ENCODE measurements around the gene SNX32. TPM values are rescaled to one million over a fixed set of nuclear protein-coding genes. Genes with fewer than 3 reads are reported as not detected.

Gene SNX32
- total and polyA plus RNA-seq, 2 of the 13 experiments (the other 11 are each of a cell fraction or from before 2014, with no cell fraction given), result 0.09 to 0.34 TPM

- TF ChIP-seq AKNA (CRISPR knock-in tag; IDR thresholded peaks at IDR 0.05; ENCODE audit: borderline replicate concordance) (no peak), ZNF230 (CRISPR knock-in tag; IDR thresholded peaks at IDR 0.05) (no peak), MLX (CRISPR knock-in tag; IDR thresholded peaks at IDR 0.05) (peak; percentile 74; the same call in 1 of the 2 replicates), KAT7 (CRISPR knock-in tag; IDR thresholded peaks at IDR 0.05; ENCODE audit: borderline replicate concordance) (no peak), MTERF4 (CRISPR knock-in tag; IDR thresholded peaks at IDR 0.05) (peak; percentile 55; the same call in 1 of the 2 replicates), ZNF607 (CRISPR knock-in tag; IDR thresholded peaks at IDR 0.05; ENCODE audit: borderline replicate concordance) (peak; percentile 53; the same call in 1 of the 2 replicates), ZNF563 (CRISPR knock-in tag; IDR thresholded peaks at IDR 0.05) (peak; percentile 43; the same call in 1 of the 2 replicates), ZSCAN9 (CRISPR knock-in tag; IDR thresholded peaks at IDR 0.05; ENCODE audit: borderline replicate concordance) (no peak; the same call in 1 of the 2 replicates), RCOR2 (CRISPR knock-in tag; IDR thresholded peaks at IDR 0.05) (peak; percentile 42; the same call in 1 of the 2 replicates), ZNF567 (CRISPR knock-in tag; IDR thresholded peaks at IDR 0.05; ENCODE audit: borderline replicate concordance) (no peak), ZNF414 (CRISPR knock-in tag; IDR thresholded peaks at IDR 0.05) (peak; percentile 79), XRCC5 (optimal IDR thresholded peaks at IDR 0.05; ENCODE audit: low read length) (peak; percentile 62), ZNF605 (CRISPR knock-in tag; IDR thresholded peaks at IDR 0.05) (peak; percentile 27; the same call in 1 of the 2 replicates), SNAPC4 (CRISPR knock-in tag; IDR thresholded peaks at IDR 0.05) (no peak), ZSCAN12 (CRISPR knock-in tag; IDR thresholded peaks at IDR 0.05) (no peak), RBM39 (IDR thresholded peaks at IDR 0.05; ENCODE audit: low read depth, low read length, poor library complexity, severe bottlenecking) (peak; percentile 49)
Measured at GRCh38 chr11:65873318-65874156, 39.8 kb downstream of the SNX32 start (continued).
